Loucy (cell line): ENCODE results near the gene TRIM2.

Experiments used
- EZH2phosphoT487 ChIP-seq: fragments of 200-600 bp; IDR thresholded peaks from 2 replicates; pipeline ENCODE4 v1.6.1; 2018; ENCODE audit warnings: antibody characterized with exemption, mild to moderate bottlenecking, moderate library complexity, borderline replicate concordance
- TF ChIP-seq, protein P1 (sequence below): fragments of 200-600 bp; sonication (generic); conservative IDR thresholded peaks from 2 replicates; pipeline ENCODE4 v1.5.1; 2014; ENCODE audit warnings: mild to moderate bottlenecking, antibody characterized with exemption, low read length

DNA sequence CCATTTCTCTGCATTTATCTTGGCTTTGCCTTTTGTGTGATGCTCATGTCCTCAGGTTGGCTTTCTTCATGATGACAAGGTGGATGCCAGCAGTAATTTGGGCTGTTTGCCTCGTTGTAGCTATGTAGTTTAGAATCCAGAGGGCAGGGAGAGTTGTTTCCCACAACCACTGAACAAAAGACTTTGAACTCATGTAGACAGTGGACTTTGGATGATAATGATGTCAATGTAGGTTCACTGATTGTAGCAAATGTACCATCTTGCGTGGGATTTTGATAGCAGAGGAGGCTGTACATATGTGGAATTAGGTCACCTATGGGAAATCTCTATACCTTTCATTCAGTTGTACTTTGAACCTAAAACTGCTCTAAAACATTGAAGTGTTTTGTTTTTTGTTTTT, 181.5 kb downstream of the TRIM2 start:
- TF ChIP-seq, protein P1, sequence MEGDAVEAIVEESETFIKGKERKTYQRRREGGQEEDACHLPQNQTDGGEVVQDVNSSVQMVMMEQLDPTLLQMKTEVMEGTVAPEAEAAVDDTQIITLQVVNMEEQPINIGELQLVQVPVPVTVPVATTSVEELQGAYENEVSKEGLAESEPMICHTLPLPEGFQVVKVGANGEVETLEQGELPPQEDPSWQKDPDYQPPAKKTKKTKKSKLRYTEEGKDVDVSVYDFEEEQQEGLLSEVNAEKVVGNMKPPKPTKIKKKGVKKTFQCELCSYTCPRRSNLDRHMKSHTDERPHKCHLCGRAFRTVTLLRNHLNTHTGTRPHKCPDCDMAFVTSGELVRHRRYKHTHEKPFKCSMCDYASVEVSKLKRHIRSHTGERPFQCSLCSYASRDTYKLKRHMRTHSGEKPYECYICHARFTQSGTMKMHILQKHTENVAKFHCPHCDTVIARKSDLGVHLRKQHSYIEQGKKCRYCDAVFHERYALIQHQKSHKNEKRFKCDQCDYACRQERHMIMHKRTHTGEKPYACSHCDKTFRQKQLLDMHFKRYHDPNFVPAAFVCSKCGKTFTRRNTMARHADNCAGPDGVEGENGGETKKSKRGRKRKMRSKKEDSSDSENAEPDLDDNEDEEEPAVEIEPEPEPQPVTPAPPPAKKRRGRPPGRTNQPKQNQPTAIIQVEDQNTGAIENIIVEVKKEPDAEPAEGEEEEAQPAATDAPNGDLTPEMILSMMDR = no peak
- TF ChIP-seq EZH2phosphoT487 = no peak
